Osteoblast (primary cell): ENCODE data around the gene GATD1. TPM values are rescaled to one million over a fixed set of nuclear protein-coding genes. Genes with fewer than 3 reads are reported as not detected.

Experiments
- DNase-seq: peaks from one replicate; pipeline ENCODE4 v3.0.0; 2011; ENCODE audit warnings: low spot score, mixed read lengths; ENCODE audit not compliant: insufficient read length; ENCODE audit errors: missing footprints
- H2AFZ ChIP-seq: 2 replicates; pipeline ENCODE4 v1.6.0; 2011; ENCODE audit warnings: mild to moderate bottlenecking, low read length
- H3K27ac ChIP-seq: 2 replicates; pipeline ENCODE4 v1.5.1; 2011; ENCODE audit warnings: mild to moderate bottlenecking, low read depth, low read length, moderate library complexity
- H3K27me3 ChIP-seq: 2 replicates; pipeline ENCODE4 v1.6.0; 2012; ENCODE audit warnings: mild to moderate bottlenecking, control low read depth, inconsistent platforms, low read length, moderate library complexity; ENCODE audit not compliant: insufficient read depth
- H3K36me3 ChIP-seq: 2 replicates; pipeline ENCODE4 v1.5.1; 2011; ENCODE audit warnings: mild to moderate bottlenecking, low read length, control low read depth, moderate library complexity; ENCODE audit not compliant: insufficient read depth
- H3K4me1 ChIP-seq: 2 replicates; pipeline ENCODE4 v1.5.1; 2011; ENCODE audit warnings: mild to moderate bottlenecking, low read length, control low read depth, moderate library complexity; ENCODE audit not compliant: insufficient read depth
- H3K4me2 ChIP-seq: 2 replicates; pipeline ENCODE4 v1.6.0; 2011; ENCODE audit warnings: mild to moderate bottlenecking, low read length; ENCODE audit not compliant: insufficient read depth
- H3K4me3 ChIP-seq: fragments of 200-600 bp; sonication (generic); 3 replicates; pipeline ENCODE4 v1.5.1; 2012; ENCODE audit warnings: mild to moderate bottlenecking, low read length, inconsistent platforms; ENCODE audit not compliant: insufficient read depth
- H3K79me2 ChIP-seq: 2 replicates; pipeline ENCODE4 v1.6.0; 2012; ENCODE audit warnings: mild to moderate bottlenecking, low read length, control low read depth, inconsistent platforms; ENCODE audit not compliant: insufficient read depth
- H3K9me3 ChIP-seq: 2 replicates; pipeline ENCODE4 v1.5.1; 2011; ENCODE audit warnings: low read depth, low read length, control low read depth
- H4K20me1 ChIP-seq: 2 replicates; pipeline ENCODE4 v1.6.0; 2012; ENCODE audit warnings: mild to moderate bottlenecking, low read length, control low read depth; ENCODE audit not compliant: insufficient read depth
- total RNA-seq: library from RNA; depleted of rRNA; stranded (reverse); fragments of >200 nt; gene quantifications from 2 replicates; pipeline ENCODE4 v1.2.3, GENCODE V29; 2012
- TF ChIP-seq, protein P1 (sequence below): IDR thresholded peaks from 2 replicates; pipeline ENCODE4 v1.5.1; 2011; ENCODE audit warnings: mild to moderate bottlenecking, low read depth, low read length, moderate library complexity; ENCODE audit errors: extremely low read depth

The GATD1 gene
- total RNA-seq, 1 donor, result 37.3 TPM

GRCh38 chr11:792535-792821, 15.2 kb upstream of the GATD1 start:
- no peak overlapping the region for H2AFZ ChIP-seq
- peaks cover 4% of the 10 kb centered on the region for H3K79me2 ChIP-seq
- H3K27ac ChIP-seq, result no peak overlapping the region
- H3K4me3 ChIP-seq, result no peak overlapping the region
- peaks cover 17% of the 10 kb centered on the region for H3K4me1 ChIP-seq
- TF ChIP-seq, protein P1, sequence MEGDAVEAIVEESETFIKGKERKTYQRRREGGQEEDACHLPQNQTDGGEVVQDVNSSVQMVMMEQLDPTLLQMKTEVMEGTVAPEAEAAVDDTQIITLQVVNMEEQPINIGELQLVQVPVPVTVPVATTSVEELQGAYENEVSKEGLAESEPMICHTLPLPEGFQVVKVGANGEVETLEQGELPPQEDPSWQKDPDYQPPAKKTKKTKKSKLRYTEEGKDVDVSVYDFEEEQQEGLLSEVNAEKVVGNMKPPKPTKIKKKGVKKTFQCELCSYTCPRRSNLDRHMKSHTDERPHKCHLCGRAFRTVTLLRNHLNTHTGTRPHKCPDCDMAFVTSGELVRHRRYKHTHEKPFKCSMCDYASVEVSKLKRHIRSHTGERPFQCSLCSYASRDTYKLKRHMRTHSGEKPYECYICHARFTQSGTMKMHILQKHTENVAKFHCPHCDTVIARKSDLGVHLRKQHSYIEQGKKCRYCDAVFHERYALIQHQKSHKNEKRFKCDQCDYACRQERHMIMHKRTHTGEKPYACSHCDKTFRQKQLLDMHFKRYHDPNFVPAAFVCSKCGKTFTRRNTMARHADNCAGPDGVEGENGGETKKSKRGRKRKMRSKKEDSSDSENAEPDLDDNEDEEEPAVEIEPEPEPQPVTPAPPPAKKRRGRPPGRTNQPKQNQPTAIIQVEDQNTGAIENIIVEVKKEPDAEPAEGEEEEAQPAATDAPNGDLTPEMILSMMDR, result no peak
- H3K27me3 ChIP-seq, result peaks cover 5% of the 10 kb centered on the region
- H3K9me3 ChIP-seq, result no peaks in the 10 kb centered on the region
- no peaks in the 10 kb centered on the region for H3K36me3 ChIP-seq
- DNase-seq, result no peak
- peaks cover 9% of the 10 kb centered on the region for H4K20me1 ChIP-seq
- H3K4me2 ChIP-seq, result no peak overlapping the region

DNA sequence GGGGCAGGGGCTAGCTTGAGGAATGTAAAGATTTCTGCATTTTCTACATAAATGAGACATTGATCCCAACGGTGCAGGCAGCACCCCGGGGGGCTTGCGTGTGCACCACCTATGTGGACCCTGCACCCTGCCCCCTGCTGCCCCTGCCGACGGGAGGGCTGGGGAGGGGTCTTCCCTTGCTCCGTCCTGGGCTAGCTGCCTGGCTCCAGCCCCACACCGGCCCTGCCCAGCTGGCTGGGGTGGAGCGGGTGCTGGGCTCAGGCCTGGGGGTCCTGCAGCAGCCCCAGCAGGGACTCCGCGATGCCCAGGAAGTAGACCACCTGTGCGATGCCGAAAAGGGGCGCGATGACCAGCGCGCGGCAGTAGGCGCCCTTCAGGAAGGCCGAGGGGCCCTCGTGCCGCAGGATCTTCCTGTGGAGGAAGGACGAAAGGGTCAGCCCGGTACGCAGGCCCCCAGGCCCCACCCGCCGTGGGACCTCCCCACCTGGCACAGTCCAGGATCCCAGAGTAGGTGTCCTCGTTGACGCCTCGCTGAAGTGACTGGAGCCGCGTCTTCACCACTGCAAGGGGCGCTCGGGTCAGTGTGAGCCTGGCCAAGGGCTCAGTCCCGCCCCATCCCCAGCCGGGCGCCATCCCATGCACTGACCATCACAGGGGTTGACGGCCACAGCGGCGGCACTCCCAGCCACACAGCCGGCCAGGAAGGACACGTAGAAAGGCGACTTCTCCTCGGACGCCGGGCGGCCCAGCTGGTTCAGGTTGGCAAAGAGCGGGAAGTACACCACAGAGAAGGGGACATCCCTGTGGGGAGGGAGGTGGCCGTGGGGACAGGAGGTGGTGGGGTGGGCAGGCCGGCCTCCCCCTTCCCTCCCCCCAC, 14.6 kb upstream of the GATD1 start:
- Histone ChIP-seq H3K27me3 (peaks cover 5% of the 10 kb centered on the region), H2AFZ (no peak overlapping the region), H3K4me1 (peaks cover 15% of the 10 kb centered on the region), H4K20me1 (peaks cover 9% of the 10 kb centered on the region), H3K36me3 (no peaks in the 10 kb centered on the region), H3K27ac (no peak overlapping the region), H3K4me2 (no peak overlapping the region), H3K9me3 (no peaks in the 10 kb centered on the region), H3K79me2 (peaks cover 4% of the 10 kb centered on the region), H3K4me3 (no peak overlapping the region)
- no peak for DNase-seq
- TF ChIP-seq, protein P1, result no peak

- Histone ChIP-seq H3K27ac (no peak overlapping the region), H4K20me1 (peaks cover 7% of the 10 kb centered on the region), H3K79me2 (peaks cover 3% of the 10 kb centered on the region), H3K9me3 (no peaks in the 10 kb centered on the region), H3K27me3 (peaks cover 5% of the 10 kb centered on the region), H3K4me2 (no peak overlapping the region), H3K4me1 (peaks cover 7% of the 10 kb centered on the region), H3K36me3 (no peaks in the 10 kb centered on the region), H3K4me3 (no peak overlapping the region), H2AFZ (no peak overlapping the region)
- TF ChIP-seq, protein P1, result no peak
- DNase-seq, result peak; percentile 95
These were observed 13.7 kb upstream of the GATD1 start for GRCh38 chr11:790721-791564.

GRCh38 chr11:789943-790342, 12.7 kb upstream of the GATD1 start, which contains the start of gene CEND1:
TSS of gene CEND1 (minus strand) at chr11:790090. CDS start at chr11:788576, 1,514 bp downstream.
- H3K4me3 ChIP-seq, result no peak within 1 kb of the TSS
- H3K27me3 ChIP-seq, result peaks cover 5% of the 10 kb centered on the region
- H3K4me1 ChIP-seq, result no peaks in the 10 kb centered on the region
- H2AFZ ChIP-seq, result no peak within 1 kb of the TSS
- no peaks in the 10 kb centered on the region for H3K9me3 ChIP-seq
- no peak within 1 kb of the TSS for H3K27ac ChIP-seq
- peak; percentile 96 for DNase-seq
- no peak within 1 kb of the TSS for H3K4me2 ChIP-seq
- TF ChIP-seq, protein P1, result no peak
- H3K36me3 ChIP-seq, result no peaks in the 10 kb centered on the region
- H4K20me1 ChIP-seq, result peaks cover 7% of the 10 kb centered on the region
- H3K79me2 ChIP-seq, result no peaks in the 10 kb centered on the region
